K562 (cell line): Measurements from ENCODE around the gene CXCL12. TPM values are rescaled to one million over a fixed set of nuclear protein-coding genes. Genes with fewer than 3 reads are reported as not detected.

Source experiments
- ATAC-seq: fragments of 200-7000 bp; cut with Tn5 transposase; 3 replicates; pipeline ENCODE4 v1.9.1; 2020; ENCODE audit warnings: moderate library complexity
- BruUV-seq: library from RNA; stranded (reverse); fragments of 400-500 nt; replicated peaks from 2 replicates; lab custom pipeline; 2021; lab: Mats Ljungman, UMichigan
- CTCF ChIA-PET: fragments of 300-600 bp; formaldehyde crosslinking; extraction: SDS; loops from one replicate; lab custom pipeline; 2021; ENCODE audit warnings: low intra/inter-chr PET ratio; lab: Yijun Ruan, JAX
- POLR2A ChIA-PET: fragments of 300-600, 350-650 bp; sonication (Branson Sonifier 250); formaldehyde crosslinking; extraction: SDS; loops from one replicate; lab custom pipeline; 2021; ENCODE audit warnings: antibody characterized with exemption, inconsistent platforms; lab: Yijun Ruan, JAX
- DNase-seq, 4 experiments: peaks; one replicate each; pipeline versions ENCODE4 v3.0.0 to v3.0.0-alpha.2; 2011 to 2018; ENCODE audit warnings: low spot score in 3 of 4, mixed read lengths in 3 of 4; ENCODE audit errors: extremely low read depth in 1 of 4
- FAIRE-seq: peaks from 2 replicates; lab custom pipeline; 2011; peaks lifted over from hg19 to GRCh38; lab: Jason Lieb, UNC
- H2AFZ ChIP-seq: 2 replicates; pipeline ENCODE4 v1.6.0; 2011; ENCODE audit warnings: low read depth, low read length, control low read depth, inconsistent platforms
- H3K27ac ChIP-seq: fragments of 200-600 bp; 3 replicates; pipeline ENCODE4 v1.8.0; 2011; ENCODE audit warnings: low read depth, mild to moderate bottlenecking, control low read depth, inconsistent platforms, low read length, moderate library complexity, mixed read lengths; ENCODE audit errors: extremely low read depth
- H3K27me3 ChIP-seq, 2 experiments: fragments of 300-600 bp in 1 of 2; 2 replicates in 1 of 2; 3 replicates in 1 of 2; pipeline versions ENCODE4 v1.6.0 to v1.8.0; 2011; ENCODE audit warnings: inconsistent platforms in 2 of 2, low read length in 2 of 2, mild to moderate bottlenecking in 1 of 2, mixed read lengths in 1 of 2, moderate library complexity in 1 of 2; ENCODE audit not compliant: control insufficient read depth in 2 of 2, insufficient read depth in 2 of 2
- H3K36me3 ChIP-seq: fragments of 300-600 bp; 3 replicates; pipeline ENCODE4 v1.8.0; 2011; ENCODE audit warnings: mild to moderate bottlenecking, low read length, inconsistent platforms; ENCODE audit not compliant: control insufficient read depth, insufficient read depth
- H3K4me1 ChIP-seq, 2 experiments: fragments of 200-600 bp in 1 of 2; replicated peaks in 1 of 2; 2 replicates in 1 of 2; 3 replicates in 1 of 2; pipeline versions ENCODE4 v1.5.1 to v1.8.0; 2011; ENCODE audit warnings: inconsistent platforms in 2 of 2, low read length in 2 of 2, mild to moderate bottlenecking in 1 of 2, mixed read lengths in 1 of 2, moderate library complexity in 1 of 2; ENCODE audit not compliant: control insufficient read depth in 2 of 2, insufficient read depth in 2 of 2
- H3K4me2 ChIP-seq: 2 replicates; pipeline ENCODE4 v1.6.1; 2011; ENCODE audit warnings: low read length, control low read depth, inconsistent platforms, mixed read lengths; ENCODE audit not compliant: insufficient read depth
- H3K4me3 ChIP-seq: fragments of 200-600 bp; sonication (generic), shearing (Covaris generic); 2 replicates; pipeline ENCODE4 v1.5.1; 2016; ENCODE audit warnings: control low read depth, inconsistent platforms
- H3K79me2 ChIP-seq: fragments of 200-600 bp; 3 replicates; pipeline ENCODE4 v1.8.0; 2011; ENCODE audit warnings: low read length, inconsistent platforms; ENCODE audit not compliant: control insufficient read depth, insufficient read depth
- H3K9ac ChIP-seq, 2 experiments: 2 replicates each; pipeline versions ENCODE4 v1.6.0 to v1.6.1; 2011; ENCODE audit warnings: low read depth in 2 of 2, low read length in 2 of 2, control low read depth in 1 of 2, inconsistent platforms in 1 of 2, mild to moderate bottlenecking in 1 of 2, mixed read lengths in 1 of 2; ENCODE audit not compliant: insufficient read depth in 1 of 2
- H3K9me1 ChIP-seq: one replicate; pipeline ENCODE4 v1.6.0; 2011; ENCODE audit warnings: inconsistent platforms, mild to moderate bottlenecking, low read length, moderate library complexity; ENCODE audit not compliant: control insufficient read depth, insufficient read depth
- H3K9me3 ChIP-seq: replicated peaks from 2 replicates; pipeline ENCODE4 v1.5.1; 2011; ENCODE audit warnings: low read depth, low read length, inconsistent platforms; ENCODE audit not compliant: control insufficient read depth, insufficient read depth
- H4K20me1 ChIP-seq: replicated peaks from 2 replicates; pipeline ENCODE4 v1.6.1; 2011; ENCODE audit warnings: low read length, inconsistent platforms, mixed read lengths; ENCODE audit not compliant: control insufficient read depth, insufficient read depth
- CTCFL ChIP-seq: IDR thresholded peaks from 2 replicates; pipeline ENCODE4 v1.6.1; 2011; ENCODE audit warnings: borderline replicate concordance, low read depth, mild to moderate bottlenecking, moderate library complexity, low read length; ENCODE audit not compliant: insufficient read depth, poor library complexity, severe bottlenecking
- DPF2 ChIP-seq: fragments of 450-650 bp; IDR thresholded peaks from 2 replicates; pipeline ENCODE4 v1.6.1; 2016
- EGR1 ChIP-seq: fragments of 450-650 bp; conservative IDR thresholded peaks from 2 replicates; pipeline ENCODE4 v1.6.1; 2017; ENCODE audit warnings: mild to moderate bottlenecking
- KDM1A ChIP-seq, 2 experiments: fragments of 450-650 bp; IDR thresholded peaks; 2 replicates each; pipeline ENCODE4 v1.6.1; 2016; ENCODE audit warnings: mild to moderate bottlenecking in 2 of 2
- RCOR1 ChIP-seq, 2 experiments: IDR thresholded peaks; 2 replicates each; pipeline ENCODE4 v1.6.1; 2012; ENCODE audit warnings: low read depth in 2 of 2, low read length in 2 of 2, borderline replicate concordance in 1 of 2, improper control_type of control experiment in 1 of 2
- TAF15 ChIP-seq: fragments of 200-400 bp; formaldehyde crosslinking; IDR thresholded peaks from 2 replicates; pipeline ENCODE4 v1.6.1; 2017; ENCODE audit warnings: mild to moderate bottlenecking, low read depth, low read length, moderate library complexity
- ZNF57 ChIP-seq: fragments of 450-650 bp; formaldehyde crosslinking; IDR thresholded peaks from 2 replicates; pipeline ENCODE4 v1.4.0; 2020; ENCODE audit warnings: mild to moderate bottlenecking, moderate library complexity
- ZNF75A ChIP-seq: fragments of 450-650 bp; formaldehyde crosslinking; IDR thresholded peaks from 2 replicates; pipeline ENCODE4 v1.4.0; 2020; ENCODE audit warnings: mild to moderate bottlenecking
- ZNF780A ChIP-seq: fragments of 250-450 bp; sonication (Bioruptor Pico); IDR thresholded peaks from 2 replicates; pipeline ENCODE4 v1.5.0; 2021; ENCODE audit warnings: mild to moderate bottlenecking
- WGBS: fragments of 100-300 bp; shearing (Covaris generic); methylation state at CpG from one replicate; pipeline ENCODE4 v1.1.6; 2016; ENCODE audit warnings: low coverage, mixed read lengths; ENCODE audit not compliant: insufficient coverage; ENCODE audit errors: missing lambda C conversion rate; 5-methylcytosine and 5-hydroxymethylcytosine counted together
- in situ Hi-C: fragments of 300-500 bp; cut with MboI; formaldehyde crosslinking; loops from 4 replicates; pipeline ENCODE4 v1.15.0; 2018; ENCODE audit warnings: inconsistent platforms, mixed read lengths
- intact Hi-C: fragments of 100-400 bp; cut with micrococcal nuclease; formaldehyde crosslinking; loops from 2 replicates; pipeline ENCODE4 v1.14.2; 2022
- polyA plus RNA-seq, 8 experiments: library from polyadenylated mRNA; depleted of rRNA in 4 of 8; stranded (reverse) in 5 of 8; unstranded in 3 of 8; fragments of >200 nt; fragmentation: Nextera tagmentation in 2 of 8; fragmentation: Illumina TruSeq in 1 of 8; extraction: Ambion mirVana in 2 of 8; extraction: Trizol in 1 of 8; gene quantifications; 2 replicates each; pipeline versions ENCODE4 v1.2.1 to v1.2.3, GENCODE V29; 2011 to 2014; ENCODE audit warnings: inconsistent platforms in 1 of 8, missing spikeins in 1 of 8
- total RNA-seq, 7 experiments: library from RNA; depleted of rRNA in 6 of 7; stranded (reverse); fragments of >200 nt in 6 of 7; fragmentation: Illumina TruSeq in 2 of 7; extraction: Trizol in 2 of 7; gene quantifications; 2 replicates each; pipeline versions ENCODE4 v1.2.1 to v1.2.3, GENCODE V29; 2011 to 2021; ENCODE audit warnings: low replicate concordance in 1 of 7

The CXCL12 gene
- total and polyA plus RNA-seq, 9 of the 15 experiments (the other 6 are each of a cell fraction or from before 2014, with no cell fraction given): 0.18 TPM; not detected in 8

DNA sequence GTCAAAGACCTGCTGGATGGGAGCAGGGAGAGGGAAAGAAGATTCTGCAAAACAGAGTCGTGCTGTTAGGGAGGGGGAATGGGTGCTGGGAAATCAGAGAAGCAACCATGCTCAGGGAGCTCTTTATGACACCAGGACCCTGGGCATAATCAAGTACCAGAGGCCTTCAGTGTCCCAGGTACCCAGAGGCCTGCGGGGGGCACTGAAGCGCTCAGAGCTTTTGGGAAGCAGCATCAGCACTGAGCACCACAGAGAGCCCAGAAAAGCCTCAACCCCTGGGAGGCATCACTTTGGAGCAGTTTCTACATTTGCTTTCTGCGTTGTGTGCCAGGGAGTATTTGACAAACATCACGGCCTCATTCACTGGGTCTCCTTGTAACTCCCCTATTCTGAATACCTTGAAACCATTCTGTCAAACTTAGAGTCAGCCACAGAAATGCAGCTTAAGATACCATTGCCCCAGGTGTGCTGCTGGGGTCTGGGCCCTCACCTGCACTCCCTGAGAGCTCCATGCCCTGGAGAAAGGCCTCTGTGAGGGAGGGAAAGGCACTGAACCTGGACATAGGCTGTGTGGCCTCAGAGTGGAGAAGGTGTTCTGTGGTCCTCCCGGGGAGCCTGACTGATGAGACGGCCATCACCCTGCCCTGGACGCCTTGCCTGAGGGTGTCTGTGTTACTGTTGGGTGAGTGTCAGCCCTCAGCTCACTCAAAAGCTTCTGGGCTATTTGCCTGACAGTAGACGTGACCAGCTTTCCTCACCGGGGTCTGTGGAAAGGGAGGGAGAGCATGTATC lies 37.1 kb downstream of the CXCL12 start:
- ChIA-PET POLR2A (no interaction called here), CTCF (no interaction called here)
- intact Hi-C loops: no loop called here
- DNase-seq (no peak), FAIRE-seq (no peak), ATAC-seq (no peak)
- H3K9me1 ChIP-seq: no peaks in the 10 kb centered on the region
- BruUV-seq: no TSS peak
- TF ChIP-seq CTCFL (no peak), ZNF75A (CRISPR knock-in tag) (no peak), RCOR1 (IDR thresholded peaks at IDR 0.05; ENCODE audit: borderline replicate concordance in 1 of 2, low read depth in 2 of 2, low read length in 2 of 2) (no peak), ZNF57 (no peak), TAF15 (no peak), KDM1A (IDR thresholded peaks at IDR 0.05) (no peak), EGR1 (no peak), DPF2 (no peak), ZNF780A (CRISPR knock-in tag) (no peak)
- no peaks in the 10 kb centered on the region for H3K36me3 ChIP-seq
- H3K9me3 ChIP-seq: no peaks in the 10 kb centered on the region
- H2AFZ ChIP-seq: no peak overlapping the region
- 0% methylated on average over 10 of the region's 10 CpGs for WGBS
- H3K79me2 ChIP-seq: no peaks in the 10 kb centered on the region
- H3K4me1 ChIP-seq: no peaks in the 10 kb centered on the region
- H3K27ac ChIP-seq: no peak overlapping the region
- H3K4me2 ChIP-seq: no peak overlapping the region
- in situ Hi-C loops: no loop called here
- peaks cover 7 to 45% of the 10 kb centered on the region in 2 experiments; a peak in 4 of 5 replicates for H3K27me3 ChIP-seq
- no peaks in the 10 kb centered on the region for H4K20me1 ChIP-seq
- H3K9ac ChIP-seq: no peak overlapping the region
- H3K4me3 ChIP-seq: no peak overlapping the region
